PFSK-1 (cell line): ENCODE measurements around the gene MACC1.

Experiments
- FOXP2 ChIP-seq: optimal IDR thresholded peaks from 2 replicates; pipeline ENCODE3; 2011; ENCODE audit warnings: borderline replicate concordance, control low read depth, inconsistent platforms; ENCODE audit not compliant: insufficient read depth; ENCODE audit errors: extremely low read length, extremely low read depth
- POLR2AphosphoS5 ChIP-seq: IDR thresholded peaks from 2 replicates; pipeline ENCODE4 v1.6.1; 2012; ENCODE audit warnings: low read depth, mild to moderate bottlenecking, control low read depth, low read length, moderate library complexity
- REST ChIP-seq, 2 experiments: IDR thresholded peaks; 2 replicates each; pipeline versions ENCODE4 v1.6.1 to v1.8.0; 2011 to 2012; ENCODE audit warnings: low read depth in 2 of 2, low read length in 2 of 2, control low read depth in 1 of 2, inconsistent platforms in 1 of 2, mild to moderate bottlenecking in 1 of 2, moderate library complexity in 1 of 2; ENCODE audit not compliant: insufficient read depth in 1 of 2
- SIN3A ChIP-seq: IDR thresholded peaks from 2 replicates; pipeline ENCODE4 v1.6.1; 2012; ENCODE audit warnings: mild to moderate bottlenecking, low read length, moderate library complexity, borderline replicate concordance; ENCODE audit not compliant: insufficient read depth
- TAF1 ChIP-seq: IDR thresholded peaks from 2 replicates; pipeline ENCODE4 v1.6.1; 2012; ENCODE audit warnings: low read length, control low read depth, borderline replicate concordance; ENCODE audit not compliant: insufficient read depth

The MACC1 gene

GRCh38 chr7:20241194-20241910, 24.2 kb upstream of the MACC1 start:
- no peak for TF ChIP-seq REST (IDR thresholded peaks at IDR 0.05; ENCODE audit: insufficient read depth in 1 of 2, low read depth in 2 of 2, low read length in 2 of 2)
- no peak for TF ChIP-seq TAF1
- TF ChIP-seq SIN3A: no peak
- no peak for TF ChIP-seq FOXP2
- TF ChIP-seq POLR2AphosphoS5: no peak

GRCh38 chr7:20240080-20240926, 23.1 kb upstream of the MACC1 start:
- TF ChIP-seq SIN3A (no peak), REST (IDR thresholded peaks at IDR 0.05; ENCODE audit: insufficient read depth in 1 of 2, low read depth in 2 of 2, low read length in 2 of 2) (no peak), TAF1 (no peak), POLR2AphosphoS5 (no peak), FOXP2 (no peak)

GRCh38 chr7:20238754-20239324, 21.7 kb upstream of the MACC1 start:
- TF ChIP-seq REST (IDR thresholded peaks at IDR 0.05; ENCODE audit: insufficient read depth in 1 of 2, low read depth in 2 of 2, low read length in 2 of 2): no peak
- TF ChIP-seq POLR2AphosphoS5: no peak
- TF ChIP-seq FOXP2: no peak
- no peak for TF ChIP-seq SIN3A
- TF ChIP-seq TAF1: no peak

- no peak for TF ChIP-seq TAF1
- TF ChIP-seq FOXP2: no peak
- no peak for TF ChIP-seq SIN3A
- no peak for TF ChIP-seq REST (IDR thresholded peaks at IDR 0.05; ENCODE audit: insufficient read depth in 1 of 2, low read depth in 2 of 2, low read length in 2 of 2)
- TF ChIP-seq POLR2AphosphoS5: no peak
These were observed 21.1 kb upstream of the MACC1 start for GRCh38 chr7:20238194-20238753.
